Activated naive CD8-positive, alpha-beta T cell treated with anti-CD3 and anti-CD28 coated beads, Interleukin-2, amount 50 U/mL, for 16 hours (primary cell): ENCODE measurements around the gene DHH.
"Not testable (repeated sequence)": the region's sequence is repeated elsewhere in the genome, so short reads cannot be mapped to it uniquely, and the experiment has no call there.

Experiments used
- DNase-seq: peaks from one replicate; pipeline ENCODE4 v3.0.0-alpha.2; 2020; ENCODE audit warnings: low read depth, low spot score

Gene DHH

DNA sequence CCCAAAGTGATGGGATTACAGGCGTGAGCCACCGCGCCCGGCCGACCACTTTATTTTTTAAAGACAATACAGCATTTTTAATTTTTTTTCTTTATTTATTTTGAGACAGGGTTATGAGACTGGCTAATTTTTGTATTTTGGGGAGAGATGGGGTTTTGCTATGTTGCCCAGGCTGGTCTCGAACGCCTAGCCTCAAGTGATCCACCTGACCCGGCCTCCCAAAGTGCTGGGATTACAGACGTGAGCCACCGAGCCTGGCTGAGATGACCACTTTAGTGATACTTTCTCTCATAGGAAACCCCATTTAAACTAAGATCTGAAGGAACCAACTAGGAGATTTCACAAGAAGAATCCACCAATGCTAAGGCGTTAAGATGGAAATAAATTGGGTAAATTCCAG lies 23.6 kb downstream of the DHH start:
- no peak for DNase-seq

DNA sequence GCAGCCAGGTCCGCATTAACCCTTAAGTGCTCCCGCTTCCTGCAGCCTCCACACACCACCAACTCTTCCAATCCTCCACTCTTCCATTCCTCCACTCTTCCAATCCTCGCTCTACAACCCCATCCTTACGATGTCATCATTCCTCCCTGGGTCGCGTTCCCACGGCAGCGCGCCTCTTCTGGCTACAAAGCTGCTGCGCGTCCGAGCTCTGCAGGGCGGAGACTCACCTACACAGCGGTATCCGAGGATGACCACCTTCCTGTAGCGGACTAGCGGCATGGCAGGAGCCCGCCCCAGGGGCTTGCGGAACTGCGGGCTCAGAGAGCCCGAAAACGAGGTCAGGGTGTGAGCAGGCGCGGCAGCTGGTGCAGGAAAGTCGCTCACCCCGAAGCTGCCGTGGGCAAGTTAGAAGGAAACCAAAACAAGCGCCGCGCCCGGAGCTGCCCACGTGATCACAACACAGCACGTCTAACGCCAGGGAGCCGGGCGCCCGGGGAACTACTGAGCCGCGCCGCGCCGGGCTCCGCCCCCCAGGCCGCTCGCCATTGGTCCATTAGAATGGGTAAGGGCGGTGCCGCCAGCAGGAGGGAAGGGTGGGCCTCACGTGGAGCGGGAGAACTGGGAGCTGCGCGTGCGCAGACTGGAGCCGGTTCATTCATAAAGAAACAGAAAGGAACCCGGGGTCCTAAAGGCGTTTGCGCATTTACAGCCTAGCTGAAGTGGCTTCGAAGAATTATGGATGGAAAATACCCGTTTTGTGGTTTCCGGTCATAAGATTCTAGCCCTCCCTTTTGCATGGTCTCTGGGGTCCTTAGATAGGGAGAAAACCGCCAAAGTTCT lies 24.9 kb downstream of the DHH start, which contains the start of gene RHEBL1:
Gene RHEBL1, minus strand, starts transcription at position 473 of the 840 bp plus-strand sequence. Its CDS starts 194 bp downstream, at position 279.
- peak; percentile 98 for DNase-seq

DNA sequence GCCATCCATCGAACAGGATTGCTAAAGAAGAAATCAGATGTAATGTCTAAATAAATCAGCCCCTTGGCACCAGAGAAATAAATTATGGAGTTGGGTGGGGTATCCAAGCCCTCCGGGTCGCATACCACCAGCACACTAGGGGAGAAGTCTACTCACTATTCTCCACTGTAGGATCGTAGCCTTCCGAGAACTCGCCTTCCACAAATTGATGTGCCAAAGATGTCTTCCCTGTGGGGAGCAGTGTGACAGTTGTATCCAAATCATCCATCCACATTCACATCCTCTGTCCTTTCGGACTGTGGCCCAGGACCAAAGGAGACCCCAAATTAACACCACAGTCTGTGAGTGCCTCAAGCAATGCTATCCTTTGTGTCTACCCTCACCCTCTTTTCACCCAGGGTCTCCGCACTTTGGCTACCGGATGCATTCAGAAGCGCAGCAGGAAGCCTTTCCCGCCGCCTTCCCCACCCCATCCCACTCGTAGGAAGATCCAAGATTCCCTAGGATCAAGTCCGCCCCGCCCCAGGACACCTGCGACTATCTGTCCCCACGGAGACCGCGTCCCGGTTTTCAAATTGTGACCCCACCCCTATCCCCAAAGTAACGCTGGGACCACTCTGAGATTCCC lies 25.6 kb downstream of the DHH start:
- DNase-seq: no peak

DNA sequence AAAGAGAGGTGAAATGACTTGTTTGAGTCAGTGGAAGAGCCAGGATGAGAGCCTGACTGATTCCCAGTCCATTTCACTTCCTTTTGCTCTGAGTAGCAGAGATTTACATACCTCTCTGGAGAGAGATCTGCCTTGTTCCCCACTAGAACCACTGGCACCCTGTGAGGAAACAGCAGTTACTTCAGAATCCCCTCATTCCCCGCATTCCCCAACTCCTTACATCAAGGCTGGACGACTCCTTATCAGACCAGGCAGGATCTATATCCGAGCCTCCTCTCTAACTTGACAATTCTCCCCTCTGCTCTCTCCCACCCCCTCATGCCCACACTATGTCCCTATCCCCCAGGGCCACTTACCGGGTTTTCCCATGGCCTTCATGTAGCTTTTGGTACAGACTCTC lies 28.5 kb downstream of the DHH start:
- no peak for DNase-seq

DNA sequence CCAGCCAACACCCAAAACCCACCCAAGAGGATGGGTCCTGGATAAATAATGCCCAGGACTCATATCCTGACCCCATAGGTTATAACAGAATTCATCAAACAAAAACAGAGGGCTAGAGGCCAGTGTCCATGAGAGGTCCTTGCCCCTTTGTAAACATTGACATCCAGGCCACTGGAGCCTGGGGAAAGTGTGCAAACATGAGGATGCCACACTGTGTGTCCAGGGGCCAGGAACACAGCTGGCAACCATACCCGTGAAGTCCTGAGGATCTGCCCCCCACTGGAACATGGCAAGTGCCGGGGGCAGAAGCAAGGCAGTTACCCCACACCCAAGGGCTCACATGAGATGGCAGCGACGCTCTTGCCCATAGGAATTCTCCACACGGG lies 29.8 kb downstream of the DHH start:
- no peak for DNase-seq

DNA sequence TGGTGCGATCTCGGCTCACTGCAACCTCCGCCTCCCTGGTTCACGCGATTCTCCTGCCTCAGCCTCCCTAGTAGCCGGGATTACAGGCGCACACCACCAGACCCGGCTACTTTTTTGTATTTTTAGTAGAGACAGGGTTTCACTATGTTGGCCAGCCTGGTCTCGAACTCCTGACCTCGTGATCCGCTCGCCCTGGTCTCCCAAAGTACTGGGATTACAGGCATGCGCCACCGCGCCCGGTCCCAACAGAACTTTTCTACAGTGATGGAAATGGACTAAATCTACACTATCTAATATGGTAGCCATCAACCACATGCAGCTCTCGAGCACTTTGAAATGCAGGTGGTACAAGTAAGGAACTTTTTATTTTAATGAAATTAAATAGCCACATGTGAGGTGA lies 32.7 kb downstream of the DHH start:
- DNase-seq: not testable (repeated sequence)

DNA sequence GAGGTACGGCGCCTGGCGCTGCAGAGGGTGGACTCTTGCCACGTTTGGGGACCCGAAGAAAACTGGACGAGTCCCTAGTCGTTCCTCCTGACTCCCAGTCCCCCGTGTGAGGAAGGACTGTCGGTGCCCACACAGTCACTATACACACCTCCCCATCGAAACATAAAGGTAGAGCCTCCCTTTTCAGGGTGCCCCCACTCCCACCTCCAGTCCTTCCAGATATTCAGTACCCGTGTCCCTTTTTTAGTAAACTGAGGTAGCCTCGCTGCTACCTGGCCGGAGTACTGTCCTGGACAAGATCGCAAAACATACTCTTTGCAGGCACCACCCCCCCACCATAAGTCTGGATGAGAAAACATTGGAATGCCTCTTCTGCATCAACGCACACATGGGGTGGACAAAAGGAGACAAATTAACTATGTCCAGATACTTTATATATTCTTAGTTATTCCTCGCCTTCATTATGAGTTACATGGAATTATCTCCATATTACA lies 33.4 kb downstream of the DHH start:
- no peak for DNase-seq

DNA sequence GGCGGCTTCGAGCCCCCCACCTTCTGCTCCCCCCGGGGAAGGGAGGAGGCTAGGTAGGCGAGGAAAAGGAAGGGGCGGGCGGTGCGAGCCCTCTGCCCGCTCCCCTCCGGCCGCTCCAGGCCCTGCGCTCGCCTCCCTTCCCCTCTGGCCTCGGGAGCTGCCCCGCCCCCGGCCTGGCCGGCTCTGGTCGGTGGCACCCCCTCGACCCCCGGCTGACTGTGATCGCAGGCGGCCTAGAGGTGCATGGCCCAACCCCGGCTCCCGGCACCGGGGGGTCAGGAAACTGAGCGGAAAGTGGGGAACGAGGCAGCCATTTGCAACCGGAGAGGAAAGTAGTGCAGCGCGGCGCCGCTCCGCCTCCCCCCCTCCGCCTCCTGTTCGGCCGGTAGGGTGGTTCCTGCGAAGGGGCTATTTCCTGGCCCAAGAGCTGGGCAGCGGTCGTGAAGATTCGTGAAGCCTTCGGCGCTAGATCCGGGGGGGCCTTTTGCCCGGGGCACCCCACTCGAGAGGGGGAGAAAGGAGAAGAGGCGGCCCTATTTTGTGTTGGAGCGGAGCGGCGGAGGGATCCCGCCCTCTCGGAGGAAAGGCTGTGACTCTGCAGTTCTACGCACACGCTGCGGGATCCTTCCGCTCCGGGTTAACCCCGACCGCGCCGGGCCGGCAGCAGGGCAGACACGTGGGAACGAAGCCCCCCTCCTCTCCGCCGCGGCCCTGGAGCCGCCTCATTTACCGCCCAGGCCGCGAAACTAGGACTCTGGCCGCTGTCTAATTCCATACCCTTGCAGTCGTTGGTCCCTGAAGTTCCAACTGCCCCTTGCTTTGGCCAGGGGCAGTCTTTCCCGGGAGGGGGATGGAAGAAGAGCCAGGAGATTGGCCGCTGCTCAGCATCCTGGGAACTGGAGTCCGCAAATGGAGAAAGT lies 34.1 kb downstream of the DHH start, which contains the start of gene KMT2D:
Gene KMT2D, minus strand, starts transcription at position 558 of the 920 bp plus-strand sequence. CDS start 5,470 bp downstream, outside the sequence.
- DNase-seq: peak; percentile 74

DNA sequence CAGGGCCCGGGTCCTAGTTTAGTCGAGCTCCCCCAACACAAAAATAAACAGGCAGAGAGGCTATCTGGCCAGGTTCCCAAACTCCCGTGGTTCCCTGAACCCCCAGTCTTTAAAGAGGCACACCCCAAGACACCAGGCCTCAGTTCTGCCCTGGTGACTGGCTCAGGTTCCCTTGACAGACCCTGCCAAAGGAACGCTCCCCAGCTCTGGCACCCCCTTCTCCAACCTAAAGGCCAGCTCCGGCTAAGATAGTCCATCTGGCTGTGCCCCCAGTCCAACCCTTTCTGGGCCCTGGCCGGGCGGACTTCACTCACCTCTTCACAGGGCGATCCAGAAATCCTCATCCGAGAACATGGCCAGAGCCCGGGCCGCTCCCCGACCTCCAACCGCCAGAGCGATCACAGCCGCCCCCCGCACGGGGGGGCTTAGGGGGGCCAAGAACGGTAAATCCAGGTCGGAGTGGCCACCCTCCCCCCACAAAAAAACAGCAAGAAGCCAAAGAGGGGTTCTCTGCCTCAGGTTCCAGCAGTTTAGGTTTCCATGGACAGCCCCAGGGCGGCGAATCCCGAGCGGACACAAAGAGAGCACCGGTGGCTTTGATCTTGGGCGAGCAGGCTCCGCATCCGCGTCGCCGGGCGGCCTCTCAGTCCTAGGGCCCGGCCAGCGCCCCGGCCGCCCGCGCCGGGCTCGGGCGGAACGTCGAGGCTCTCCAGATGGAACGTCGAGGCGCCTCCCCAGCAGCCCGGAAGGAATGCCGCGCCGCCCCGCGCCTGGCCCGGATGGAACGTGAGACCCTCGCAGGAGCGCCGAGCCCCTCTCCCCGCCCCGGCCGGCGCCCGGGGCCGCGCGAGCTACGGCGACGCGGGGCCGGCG lies 35.1 kb downstream of the DHH start:
- no peak for DNase-seq

DNA sequence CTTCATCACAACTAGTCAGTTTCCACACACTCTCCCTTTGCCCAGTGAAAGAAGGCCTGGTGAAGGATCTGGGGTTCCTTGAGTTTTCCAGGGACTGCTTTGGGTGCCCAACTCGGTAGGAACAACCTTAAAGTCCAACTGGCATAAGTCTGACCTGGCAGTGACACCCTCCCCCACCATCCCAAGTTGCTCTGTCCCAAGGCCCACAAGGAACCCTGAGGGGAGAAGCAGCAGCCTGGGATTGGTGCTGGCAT lies 35.6 kb downstream of the DHH start:
- DNase-seq: no peak

DNA sequence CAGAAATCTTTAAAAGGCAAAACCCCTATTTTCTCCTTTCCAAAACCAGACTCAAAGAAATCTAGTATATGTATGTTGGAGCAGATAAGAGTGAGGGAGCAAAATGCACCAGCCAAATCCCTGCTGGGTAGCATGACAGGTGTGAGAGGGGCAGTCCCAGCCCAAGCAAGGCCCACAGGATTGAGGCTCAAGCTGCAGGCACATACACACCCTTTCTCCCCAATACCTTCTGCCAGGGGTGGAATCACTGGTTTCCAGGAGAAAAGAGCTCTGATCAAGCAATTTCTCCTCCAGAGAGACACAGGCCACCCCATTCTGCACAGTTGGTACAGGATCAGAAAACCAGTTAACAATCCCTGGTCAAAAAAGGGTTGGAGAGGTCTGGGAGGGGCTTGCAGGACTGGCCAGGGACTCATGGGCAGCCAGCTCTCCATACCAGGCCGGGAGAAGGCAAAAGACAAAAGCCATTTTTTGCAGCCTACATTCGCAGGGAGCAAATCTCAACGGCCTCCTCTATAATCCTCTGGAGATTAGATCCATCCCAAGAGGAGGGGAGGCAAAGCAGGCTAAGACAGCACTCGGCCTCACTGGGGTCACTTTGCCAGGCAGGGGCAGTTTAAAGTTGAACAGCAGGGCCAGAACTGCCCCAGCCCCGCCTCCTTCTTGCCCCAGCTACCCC lies 36.1 kb downstream of the DHH start:
- no peak for DNase-seq

DNA sequence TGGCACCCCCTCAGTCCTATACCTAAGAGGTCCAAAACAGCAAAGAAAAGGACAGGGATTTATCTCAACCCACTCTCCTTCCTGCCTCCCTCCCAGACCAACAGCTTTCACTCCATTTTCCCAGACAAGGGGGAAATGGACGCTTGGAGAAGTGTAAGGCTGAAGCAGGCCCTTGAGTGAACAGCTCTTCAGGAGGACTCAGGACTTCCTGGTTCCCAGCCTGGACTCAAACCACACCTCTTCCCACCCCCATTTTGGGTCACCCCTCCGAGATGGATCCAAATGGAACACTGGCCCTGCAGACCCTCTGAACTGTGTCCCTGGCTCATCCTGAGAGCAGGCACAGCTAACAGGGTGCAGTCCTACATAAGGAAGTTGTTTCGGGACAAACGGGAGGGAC lies 36.7 kb downstream of the DHH start:
- DNase-seq: no peak

DNA sequence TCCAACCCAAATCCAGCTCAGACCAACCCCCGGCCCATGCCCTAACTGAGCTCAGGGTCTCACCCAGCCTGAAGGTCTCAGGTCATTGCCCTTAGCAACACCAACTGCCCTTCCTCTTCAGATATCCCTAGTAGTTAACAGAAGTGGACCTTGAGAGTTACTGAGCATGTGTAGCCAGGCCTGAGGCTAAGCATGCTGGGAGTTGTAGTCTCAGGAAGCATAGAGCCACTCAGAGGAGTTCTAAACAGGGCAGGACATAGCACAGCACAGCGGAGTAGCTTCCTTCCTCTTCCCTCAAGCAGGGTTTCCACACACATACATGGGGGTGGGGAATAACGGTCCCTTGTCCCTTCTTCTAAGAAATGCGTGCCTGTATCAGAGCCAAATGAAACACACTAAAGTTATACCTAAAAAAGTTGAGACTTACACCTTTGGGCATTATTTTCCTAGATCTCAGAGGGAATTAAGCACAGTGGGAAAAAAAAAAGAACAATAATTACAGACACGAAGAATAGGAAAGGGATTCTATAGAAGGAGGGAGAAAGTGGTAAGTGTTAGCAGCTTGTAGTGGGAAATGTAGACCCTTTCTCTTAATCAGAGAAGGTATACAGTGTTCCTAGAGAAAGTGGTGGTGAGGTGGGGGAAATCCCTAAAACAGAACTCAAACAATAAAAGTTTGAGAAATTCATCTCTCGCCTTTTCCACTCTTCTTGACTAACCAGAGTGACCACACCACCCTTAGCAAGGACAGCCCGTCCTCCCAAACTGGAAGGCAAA lies 38.4 kb downstream of the DHH start:
- no peak for DNase-seq

DNA sequence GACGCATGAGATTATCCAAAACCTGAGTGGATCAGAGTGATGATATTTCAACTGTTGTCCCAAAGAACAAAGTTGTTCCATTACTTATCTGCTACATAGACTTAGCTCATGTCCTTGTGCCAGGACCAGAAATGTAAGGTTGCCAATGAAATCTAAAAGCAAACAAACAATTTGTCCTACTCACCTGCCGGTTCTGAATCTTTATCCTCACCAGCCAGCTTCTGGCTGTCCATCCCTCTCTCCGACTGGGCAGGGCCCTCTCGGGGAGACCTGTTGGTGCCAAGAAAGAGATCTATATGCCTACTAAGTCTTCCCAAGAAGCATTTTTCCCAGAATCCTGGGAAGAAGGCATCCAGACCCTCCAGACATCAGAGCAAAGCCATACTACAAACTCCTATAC lies 39.5 kb downstream of the DHH start:
- no peak for DNase-seq

DNA sequence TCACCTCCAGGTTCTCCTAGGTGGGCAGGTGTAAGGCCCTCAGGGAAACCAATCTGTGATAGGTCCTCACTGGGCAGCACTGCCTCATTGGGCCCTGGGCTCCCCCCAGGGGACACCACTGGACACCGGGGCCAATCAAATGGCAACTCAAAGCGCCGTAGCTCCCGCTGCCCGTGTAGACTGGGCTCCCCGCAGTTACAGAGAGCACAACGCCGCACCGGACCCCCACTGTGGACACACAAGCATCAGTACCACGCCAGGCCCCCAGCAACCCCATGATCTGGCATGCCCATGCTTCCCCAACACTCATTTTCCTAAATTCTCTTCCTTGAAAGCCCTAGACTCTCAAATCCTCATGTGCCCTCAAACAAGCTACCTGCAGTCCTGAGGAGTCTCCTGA lies 40.1 kb downstream of the DHH start:
- DNase-seq: no peak

DNA sequence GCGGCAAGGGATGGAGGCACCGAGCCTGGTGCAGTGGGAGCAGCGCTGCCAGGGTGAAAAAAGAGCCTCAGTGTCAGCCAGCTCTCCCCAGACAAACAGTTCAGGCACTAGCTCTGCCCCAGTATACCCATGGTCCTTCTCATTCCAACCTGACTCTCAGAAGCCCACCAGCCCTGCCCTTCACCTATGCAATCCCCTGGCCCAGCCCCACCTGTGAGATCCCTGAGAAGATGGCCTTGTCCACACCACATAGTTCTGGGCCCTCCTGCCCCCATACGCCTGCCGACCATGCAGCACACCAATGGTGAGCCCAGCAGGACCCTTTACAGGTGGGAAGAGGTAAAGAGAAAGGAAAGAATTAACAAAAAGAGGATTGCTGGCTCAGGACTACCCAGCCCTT lies 40.5 kb downstream of the DHH start:
- no peak for DNase-seq

DNA sequence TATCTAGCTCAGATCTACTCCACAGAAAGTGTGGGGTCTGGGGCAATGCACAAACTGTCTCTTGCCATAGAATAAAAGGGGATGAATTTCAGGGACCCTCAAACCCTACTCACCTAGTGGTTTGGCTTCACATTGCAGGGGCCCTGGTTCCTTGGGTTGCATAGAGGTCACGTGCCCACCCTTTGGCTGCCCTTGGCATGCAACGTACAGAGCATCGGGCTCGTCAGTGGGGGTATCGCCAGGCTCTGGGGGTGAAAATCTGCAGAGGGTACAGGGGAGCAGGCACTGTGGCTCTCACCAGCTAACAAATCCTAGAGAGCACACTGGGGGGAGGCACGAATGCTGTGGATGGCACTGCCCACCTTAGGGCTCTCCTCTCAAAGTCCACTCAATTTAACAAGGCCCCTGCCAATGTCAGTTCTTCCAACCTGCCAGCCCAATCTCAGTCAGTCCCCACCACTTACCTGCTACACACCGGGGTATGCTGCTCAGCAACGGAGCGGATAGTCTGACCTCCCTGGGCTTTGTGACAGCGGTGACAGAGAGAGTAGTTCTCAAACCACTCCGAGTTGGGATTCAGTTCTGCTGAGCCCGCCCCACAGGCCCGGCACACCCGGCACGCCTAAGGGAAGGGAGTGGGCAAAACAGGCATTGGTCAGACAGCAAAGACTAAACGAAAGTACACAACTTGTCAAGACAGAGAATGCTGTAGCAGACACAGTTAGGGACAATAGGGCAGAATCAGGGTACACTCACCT lies 42.0 kb downstream of the DHH start:
- DNase-seq: no peak

DNA sequence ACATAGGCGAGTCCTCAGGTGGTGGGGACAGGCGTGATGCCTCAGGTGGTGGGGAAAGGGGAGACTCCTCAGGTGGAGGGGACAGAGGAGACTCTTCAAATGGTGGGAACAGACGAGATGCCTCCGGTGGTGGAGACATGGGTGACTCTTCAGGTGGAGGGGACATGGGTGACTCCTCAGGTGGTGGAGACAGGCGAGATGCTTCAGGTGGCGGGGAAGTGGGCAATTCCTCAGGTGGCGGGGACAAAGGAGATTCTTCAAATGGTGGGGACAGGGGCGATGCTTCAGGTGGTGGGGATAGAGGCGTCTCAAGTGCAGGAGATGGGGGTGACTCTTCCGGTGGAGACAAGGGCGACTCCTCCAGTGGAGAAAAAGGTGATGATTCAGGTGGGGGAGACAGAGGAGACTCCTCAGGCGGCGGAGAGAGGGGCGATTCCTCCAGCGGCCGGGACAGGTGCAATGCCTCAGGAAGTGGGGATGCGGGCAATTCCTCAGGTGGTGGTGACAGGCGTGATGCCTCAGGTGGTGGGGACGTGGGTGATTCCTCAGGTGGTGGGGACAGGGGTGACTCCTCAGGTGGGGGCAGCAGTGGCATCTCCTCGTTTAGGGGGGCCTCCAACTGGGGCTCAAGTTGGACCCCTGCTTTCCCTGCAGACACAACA lies 42.7 kb downstream of the DHH start:
- no peak for DNase-seq

DNA sequence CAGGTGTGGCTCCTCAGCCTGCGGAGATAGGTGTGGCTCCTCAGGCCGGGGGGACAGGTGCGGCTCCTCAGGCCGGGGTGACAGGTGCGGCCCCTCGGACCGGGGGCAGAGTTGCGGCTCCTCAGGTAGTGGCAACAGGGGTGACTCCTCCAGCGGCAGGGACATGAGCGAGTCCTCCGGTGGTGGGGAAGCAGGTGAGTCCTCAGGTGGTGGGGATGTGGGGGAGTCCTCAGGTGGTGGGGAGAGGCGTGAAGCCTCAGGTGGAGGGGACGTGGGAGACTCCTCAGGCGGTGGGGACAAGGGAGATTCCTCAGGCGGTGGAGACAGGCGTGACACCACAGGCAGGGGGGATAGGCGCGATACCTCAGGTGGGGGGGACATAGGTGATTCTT lies 43.2 kb downstream of the DHH start:
- DNase-seq: no peak
